Loucy (cell line): Measurements from ENCODE around the gene EIF2S1.
"Not testable (repeated sequence)": the region's sequence is repeated elsewhere in the genome, so short reads cannot be mapped to it uniquely, and the experiment has no call there.

ENCODE experiments used
- H2AFZ ChIP-seq: fragments of 200-600 bp; sonication (generic); 2 replicates; pipeline ENCODE4 v1.6.0; 2016; ENCODE audit warnings: antibody characterized with exemption, mild to moderate bottlenecking, low read length, moderate library complexity
- H3F3A ChIP-seq: fragments of 200-600 bp; 2 replicates; pipeline ENCODE4 v1.6.0; 2016; ENCODE audit warnings: antibody characterized with exemption, low read depth, mild to moderate bottlenecking
- H3K27me3 ChIP-seq: fragments of 200-600 bp; sonication (generic); 2 replicates; pipeline ENCODE4 v1.6.1; 2014; ENCODE audit warnings: low read length, mild to moderate bottlenecking; ENCODE audit not compliant: insufficient read depth, poor library complexity, severe bottlenecking
- H3K36me3 ChIP-seq: fragments of 200-600 bp; sonication (generic); 2 replicates; pipeline ENCODE4 v1.6.1; 2016; ENCODE audit warnings: low read length; ENCODE audit not compliant: insufficient read depth
- H3K4me1 ChIP-seq: fragments of 200-600 bp; sonication (generic); 2 replicates; pipeline ENCODE4 v1.5.1; 2014; ENCODE audit warnings: low read length, mild to moderate bottlenecking; ENCODE audit not compliant: insufficient read depth, poor library complexity, severe bottlenecking
- H3K4me2 ChIP-seq: fragments of 200-600 bp; sonication (generic); 2 replicates; pipeline ENCODE4 v1.6.0; 2014; ENCODE audit warnings: antibody characterized with exemption, low read length, low read depth, mild to moderate bottlenecking; ENCODE audit not compliant: poor library complexity, severe bottlenecking
- H3K4me3 ChIP-seq: fragments of 200-600 bp; sonication (generic); 2 replicates; pipeline ENCODE4 v1.5.1; 2014; ENCODE audit warnings: low read length, mild to moderate bottlenecking, mixed read lengths; ENCODE audit not compliant: poor library complexity, severe bottlenecking
- H3K79me2 ChIP-seq: fragments of 200-600 bp; sonication (generic); 2 replicates; pipeline ENCODE4 v1.6.1; 2014; ENCODE audit warnings: low read length; ENCODE audit not compliant: insufficient read depth
- H3K9ac ChIP-seq: fragments of 200-600 bp; sonication (generic); 2 replicates; pipeline ENCODE4 v1.6.0; 2014; ENCODE audit warnings: mild to moderate bottlenecking, low read depth, low read length, moderate library complexity; ENCODE audit not compliant: poor library complexity, severe bottlenecking
- H3K9me2 ChIP-seq: fragments of 200-600 bp; sonication (generic); replicated peaks from 2 replicates; pipeline ENCODE4 v1.6.1; 2016; ENCODE audit warnings: low read depth, low read length, mixed read lengths
- H3K9me3 ChIP-seq: fragments of 200-600 bp; sonication (generic); 2 replicates; pipeline ENCODE4 v1.6.1; 2014; ENCODE audit warnings: mild to moderate bottlenecking, antibody characterized with exemption, low read length, low read depth; ENCODE audit not compliant: insufficient read depth
- H4K20me1 ChIP-seq: fragments of 200-600 bp; sonication (generic); 2 replicates; pipeline ENCODE4 v1.6.0; 2014; ENCODE audit warnings: antibody characterized with exemption, low read length, mild to moderate bottlenecking; ENCODE audit not compliant: insufficient read depth, poor library complexity, severe bottlenecking
- CTCF ChIP-seq: fragments of 200-600 bp; sonication (generic); conservative IDR thresholded peaks from 2 replicates; pipeline ENCODE4 v1.5.1; 2014; ENCODE audit warnings: mild to moderate bottlenecking, antibody characterized with exemption, low read length
- EZH2phosphoT487 ChIP-seq: fragments of 200-600 bp; IDR thresholded peaks from 2 replicates; pipeline ENCODE4 v1.6.1; 2018; ENCODE audit warnings: antibody characterized with exemption, mild to moderate bottlenecking, moderate library complexity, borderline replicate concordance

The EIF2S1 gene

DNA sequence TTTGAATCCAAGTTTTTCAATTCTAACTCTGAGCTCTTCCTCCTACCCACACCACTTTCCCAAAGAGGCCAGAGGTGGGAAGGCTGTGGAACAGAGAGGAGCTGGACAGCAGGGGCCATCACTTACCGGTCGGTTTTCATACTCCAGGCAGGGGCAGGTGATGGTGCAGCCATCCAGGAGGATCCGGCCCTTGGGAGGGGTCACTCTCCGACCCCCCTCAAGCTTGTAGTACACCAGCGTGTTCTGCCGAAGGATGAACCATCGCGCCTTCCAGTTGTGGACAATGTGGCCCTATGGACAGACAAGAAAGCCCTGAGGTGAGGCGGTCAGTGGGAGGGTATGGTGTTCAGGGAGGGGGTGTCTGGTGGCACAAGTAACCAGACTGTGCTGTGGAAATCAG is 37.4 kb downstream of the EIF2S1 start:
- H3K4me2 ChIP-seq, result no peak overlapping the region
- no peaks in the 10 kb centered on the region for H3F3A ChIP-seq

DNA sequence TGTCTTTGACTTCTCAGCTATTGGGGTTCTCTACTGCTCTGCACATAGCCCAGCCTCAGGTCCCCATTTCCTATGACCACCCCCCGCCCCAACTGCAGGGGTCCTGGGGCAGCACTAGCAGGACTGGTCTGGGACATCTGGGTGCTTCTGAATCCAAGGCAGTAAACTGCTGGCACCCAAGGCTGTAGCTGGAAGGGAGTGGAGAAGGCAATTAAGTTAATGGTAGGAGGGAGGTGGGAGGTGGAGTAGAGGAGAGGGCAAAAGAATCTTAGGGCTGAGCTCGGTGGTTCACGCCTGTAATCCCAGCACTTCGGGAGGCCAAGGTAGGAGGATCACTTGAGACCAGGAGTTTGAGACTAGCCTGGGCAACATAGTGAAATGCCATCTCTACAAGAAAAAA is 40.3 kb downstream of the EIF2S1 start:
- Histone ChIP-seq H3F3A (no peaks in the 10 kb centered on the region), H2AFZ (no peak overlapping the region), H3K9me2 (no peaks in the 10 kb centered on the region), H3K36me3 (no peaks in the 10 kb centered on the region), H3K4me1 (no peaks in the 10 kb centered on the region), H3K4me3 (no peak overlapping the region), H3K9me3 (no peaks in the 10 kb centered on the region), H3K79me2 (no peaks in the 10 kb centered on the region), H3K9ac (no peak overlapping the region), H3K4me2 (no peak overlapping the region), H4K20me1 (no peaks in the 10 kb centered on the region), H3K27me3 (no peaks in the 10 kb centered on the region)
- TF ChIP-seq CTCF, result no peak
- no peak for TF ChIP-seq EZH2phosphoT487

More for the DNA sequence above, 37.4 kb downstream of the EIF2S1 start:
- Histone ChIP-seq H3K9me3 (no peaks in the 10 kb centered on the region), H3K4me1 (no peaks in the 10 kb centered on the region), H3K4me3 (no peak overlapping the region), H2AFZ (no peak overlapping the region), H3K9ac (no peak overlapping the region), H4K20me1 (no peaks in the 10 kb centered on the region), H3K36me3 (no peaks in the 10 kb centered on the region), H3K27me3 (no peaks in the 10 kb centered on the region), H3K79me2 (no peaks in the 10 kb centered on the region), H3K9me2 (no peaks in the 10 kb centered on the region)
- no peak for TF ChIP-seq EZH2phosphoT487
- TF ChIP-seq CTCF, result no peak

GRCh38 chr14:67405771-67406170 is 45.6 kb downstream of the EIF2S1 start:
- no peaks in the 10 kb centered on the region for H3K27me3 ChIP-seq
- H3K9me2 ChIP-seq, result no peaks in the 10 kb centered on the region
- H3F3A ChIP-seq, result no peaks in the 10 kb centered on the region
- H3K4me2 ChIP-seq, result no peak overlapping the region
- H3K79me2 ChIP-seq, result no peaks in the 10 kb centered on the region
- no peaks in the 10 kb centered on the region for H4K20me1 ChIP-seq
- no peak for TF ChIP-seq EZH2phosphoT487
- TF ChIP-seq CTCF, result no peak
- no peak overlapping the region for H3K9ac ChIP-seq
- H3K4me1 ChIP-seq, result no peaks in the 10 kb centered on the region
- no peak overlapping the region for H2AFZ ChIP-seq
- H3K36me3 ChIP-seq, result no peaks in the 10 kb centered on the region
- no peaks in the 10 kb centered on the region for H3K9me3 ChIP-seq
- H3K4me3 ChIP-seq, result no peak overlapping the region

DNA sequence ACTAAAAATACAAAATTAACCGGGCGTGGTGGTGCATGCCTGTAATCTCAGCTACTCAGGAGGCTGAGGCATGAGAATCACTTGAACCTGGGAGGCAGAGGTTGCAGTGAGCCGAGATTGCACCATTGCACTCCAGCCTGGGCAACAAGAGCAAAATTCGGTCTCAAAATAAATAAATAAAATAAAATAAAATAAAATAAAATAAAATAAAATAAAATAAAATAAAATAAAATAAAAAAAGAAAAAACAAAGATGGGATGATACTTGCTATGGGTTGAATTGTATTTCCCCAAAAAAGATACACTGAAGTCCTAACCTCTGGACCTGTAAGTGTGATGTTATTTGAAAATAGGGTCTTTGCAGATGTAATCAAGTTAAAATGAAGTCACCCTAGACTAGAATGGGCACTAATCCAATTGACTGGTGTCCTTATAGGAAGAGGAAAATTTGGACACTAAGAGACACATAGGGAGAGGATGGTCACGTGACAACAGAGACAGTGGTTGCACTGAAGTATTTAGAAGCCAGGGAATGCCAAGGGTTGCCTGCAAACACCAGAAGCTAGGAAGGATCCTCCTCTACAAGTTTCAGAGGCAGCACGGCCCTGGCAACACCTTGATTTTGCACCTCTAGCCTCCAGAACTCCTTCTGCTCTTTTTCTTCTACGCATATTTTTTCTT is 48.1 kb downstream of the EIF2S1 start:
- not testable (repeated sequence) for H3K4me1 ChIP-seq, H4K20me1 ChIP-seq, H3K9ac ChIP-seq, H3K4me3 ChIP-seq, H3K4me2 ChIP-seq, H3K27me3 ChIP-seq, H3K9me2 ChIP-seq, H3F3A ChIP-seq, H3K36me3 ChIP-seq, H3K9me3 ChIP-seq, H3K79me2 ChIP-seq, H2AFZ ChIP-seq
